ENCODE measurements around the gene HDAC4. TPM values are rescaled to one million over a fixed set of nuclear protein-coding genes. Genes with fewer than 3 reads are reported as not detected.

HDAC4 gene
- total RNA-seq, 2 experiments from 2014 or later: 64.8 to 67.4 TPM

DNA sequence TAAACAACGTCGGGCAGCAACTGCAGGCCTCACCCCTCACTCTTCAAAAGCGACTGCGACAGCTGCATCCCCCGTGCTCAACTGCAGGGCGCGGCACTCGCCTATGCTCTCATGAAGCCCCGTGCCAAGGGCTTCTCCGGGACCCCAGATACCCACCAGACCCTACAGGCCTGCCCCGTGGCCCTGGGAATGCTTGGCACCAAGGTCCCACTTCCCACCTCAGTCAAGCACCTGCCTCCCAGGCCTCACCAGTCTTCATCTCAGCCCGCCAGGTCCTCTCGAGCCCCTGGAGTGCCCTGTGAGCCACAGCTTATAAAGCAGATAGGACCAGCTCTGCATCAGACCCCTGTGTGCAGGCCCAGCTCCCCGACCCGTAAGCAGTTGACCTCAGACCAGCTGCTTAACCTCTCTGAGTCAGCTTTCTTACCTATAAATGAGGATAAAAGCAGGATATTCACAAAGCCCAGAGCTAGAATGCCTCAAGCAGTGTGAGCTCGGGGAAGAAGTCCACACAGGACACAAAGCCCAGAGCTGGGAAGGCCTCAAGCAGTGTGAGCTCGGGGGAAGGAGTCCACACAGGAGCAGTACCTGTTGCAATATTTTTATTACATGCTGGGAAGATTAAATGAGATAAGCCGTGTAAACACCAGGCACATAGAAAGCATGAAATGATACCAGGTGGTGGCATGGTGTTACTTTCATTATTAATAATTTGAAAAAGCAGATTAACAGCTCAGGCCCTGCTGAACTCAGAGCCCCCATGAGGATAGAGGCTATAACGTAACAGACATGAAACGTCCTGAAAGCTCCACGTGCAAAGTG lies 96.9 kb downstream of the HDAC4 start:
- Mint-ChIP-seq H3K4me1 (peaks cover 43% of the 10 kb centered on the region), H3K4me3 (no peak overlapping the region), H3K36me3 (ENCODE audit: low read depth) (peaks cover 8% of the 10 kb centered on the region), H3K9me3 (no peaks in the 10 kb centered on the region), H3K27me3 (peaks cover 4% of the 10 kb centered on the region), H3K27ac (no peak overlapping the region)
- POLR2A ChIA-PET: interaction anchor here (0.7 to 2.1 kb wide), 13 partner anchors 10 to 65 kb away, joined by 3 to 22 read pairs (median 4); no protein-coding TSS in a partner anchor
- DNase-seq: no peak
- CTCF ChIA-PET: interaction anchor here (0.9 to 2.3 kb wide), 8 partner anchors 15 to 87 kb away, joined by 3 to 9 read pairs (median 4); no protein-coding TSS in a partner anchor

DNA sequence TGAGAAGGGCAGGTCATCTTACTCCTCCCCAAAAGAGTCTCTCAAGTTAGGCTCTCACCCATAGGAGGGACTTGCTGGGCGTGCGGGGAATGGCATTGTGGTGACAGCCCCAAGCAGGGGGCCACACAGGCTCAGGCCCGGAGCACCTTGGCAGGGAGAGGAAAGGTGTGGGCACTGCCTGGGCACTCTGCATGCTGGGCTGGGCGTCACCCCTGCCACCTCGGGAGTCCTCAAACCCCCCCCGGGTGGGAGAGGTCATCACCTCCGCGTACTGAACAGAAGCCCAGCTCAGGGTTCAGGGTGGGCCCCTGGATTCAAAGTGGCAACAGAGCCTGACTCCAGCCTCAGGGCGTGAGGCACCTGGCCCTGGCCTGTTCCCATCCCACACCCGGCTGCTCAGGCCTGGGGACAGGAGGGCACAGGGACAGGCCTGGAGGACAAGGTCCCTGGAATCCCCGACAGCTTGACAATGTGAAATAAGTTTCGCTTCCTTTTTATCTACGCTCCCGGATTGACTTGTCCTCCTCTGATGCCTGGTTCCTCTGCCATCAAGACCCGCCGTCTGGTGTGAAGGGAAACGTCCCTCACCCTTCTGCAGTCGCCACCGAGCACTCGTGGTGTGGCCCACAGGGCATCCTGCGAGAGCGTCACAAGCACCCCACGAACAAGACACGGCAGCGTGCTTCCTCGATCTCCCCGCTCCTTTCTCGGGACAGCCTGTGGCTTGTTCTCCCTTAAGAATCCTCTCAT lies 97.8 kb downstream of the HDAC4 start:
- H3K36me3 Mint-ChIP-seq (ENCODE audit: low read depth): peaks cover 8% of the 10 kb centered on the region
- peaks cover 50% of the 10 kb centered on the region for H3K4me1 Mint-ChIP-seq
- H3K9me3 Mint-ChIP-seq: no peaks in the 10 kb centered on the region
- ChIA-PET POLR2A (interaction anchor here (1.1 to 2.1 kb wide), 6 partner anchors 10 to 66 kb away, joined by 3 to 22 read pairs (median 3); no protein-coding TSS in a partner anchor), CTCF (interaction anchor here (0.9 to 2.3 kb wide), 5 partner anchors 15 to 86 kb away, joined by 3 to 9 read pairs (median 4); no protein-coding TSS in a partner anchor)
- peaks cover 4% of the 10 kb centered on the region for H3K27me3 Mint-ChIP-seq
- no peak overlapping the region for H3K4me3 Mint-ChIP-seq
- no peak for DNase-seq
- H3K27ac Mint-ChIP-seq: no peak overlapping the region

DNA sequence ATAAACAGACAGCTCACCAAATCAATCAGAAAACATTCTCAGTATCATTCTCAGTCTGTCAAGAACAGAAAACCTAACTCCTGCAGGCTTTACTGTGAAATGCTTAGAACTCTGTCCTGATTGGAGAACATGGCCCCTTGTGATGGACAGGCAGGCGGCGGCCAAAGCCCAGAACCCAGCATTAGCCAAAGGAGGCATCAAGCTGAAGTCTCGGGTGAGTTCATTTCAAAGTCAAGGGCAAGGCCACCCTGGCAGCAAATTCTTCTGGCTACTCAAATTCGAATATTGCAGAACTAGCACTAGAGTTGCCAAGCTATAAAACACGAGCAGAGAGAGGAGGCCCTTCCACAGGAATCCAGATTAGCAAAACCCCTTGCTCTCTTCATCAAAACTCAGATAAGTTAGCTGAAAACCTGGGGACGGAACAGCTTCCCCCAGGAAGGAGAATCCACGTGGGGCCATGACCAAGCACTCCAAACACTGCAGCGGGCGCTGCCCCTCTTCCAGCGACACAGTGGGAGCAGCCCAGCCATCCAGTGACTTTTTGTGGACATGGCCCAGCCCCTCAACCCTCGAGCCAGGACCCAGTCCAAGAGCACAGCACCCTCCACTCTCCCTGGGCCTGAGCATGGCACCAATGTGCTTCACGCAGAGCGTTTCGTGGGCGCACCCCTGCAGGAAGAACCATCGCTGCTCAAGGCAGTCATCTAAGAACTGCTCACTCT lies 98.6 kb downstream of the HDAC4 start:
- DNase-seq: no peak
- Mint-ChIP-seq H3K4me1 (peaks cover 57% of the 10 kb centered on the region), H3K36me3 (ENCODE audit: low read depth) (peaks cover 4% of the 10 kb centered on the region), H3K4me3 (no peak overlapping the region), H3K27me3 (peaks cover 4% of the 10 kb centered on the region), H3K27ac (no peak overlapping the region), H3K9me3 (no peaks in the 10 kb centered on the region)
- ChIA-PET CTCF (interaction anchor here (1.7 to 2.3 kb wide), 2 partner anchors 35 kb away, joined by 5 to 9 read pairs; no protein-coding TSS in a partner anchor), POLR2A (interaction anchor here (2.5 kb wide), 1 partner anchor 19 kb away, joined by 7 read pairs; no protein-coding TSS in a partner anchor)

DNA sequence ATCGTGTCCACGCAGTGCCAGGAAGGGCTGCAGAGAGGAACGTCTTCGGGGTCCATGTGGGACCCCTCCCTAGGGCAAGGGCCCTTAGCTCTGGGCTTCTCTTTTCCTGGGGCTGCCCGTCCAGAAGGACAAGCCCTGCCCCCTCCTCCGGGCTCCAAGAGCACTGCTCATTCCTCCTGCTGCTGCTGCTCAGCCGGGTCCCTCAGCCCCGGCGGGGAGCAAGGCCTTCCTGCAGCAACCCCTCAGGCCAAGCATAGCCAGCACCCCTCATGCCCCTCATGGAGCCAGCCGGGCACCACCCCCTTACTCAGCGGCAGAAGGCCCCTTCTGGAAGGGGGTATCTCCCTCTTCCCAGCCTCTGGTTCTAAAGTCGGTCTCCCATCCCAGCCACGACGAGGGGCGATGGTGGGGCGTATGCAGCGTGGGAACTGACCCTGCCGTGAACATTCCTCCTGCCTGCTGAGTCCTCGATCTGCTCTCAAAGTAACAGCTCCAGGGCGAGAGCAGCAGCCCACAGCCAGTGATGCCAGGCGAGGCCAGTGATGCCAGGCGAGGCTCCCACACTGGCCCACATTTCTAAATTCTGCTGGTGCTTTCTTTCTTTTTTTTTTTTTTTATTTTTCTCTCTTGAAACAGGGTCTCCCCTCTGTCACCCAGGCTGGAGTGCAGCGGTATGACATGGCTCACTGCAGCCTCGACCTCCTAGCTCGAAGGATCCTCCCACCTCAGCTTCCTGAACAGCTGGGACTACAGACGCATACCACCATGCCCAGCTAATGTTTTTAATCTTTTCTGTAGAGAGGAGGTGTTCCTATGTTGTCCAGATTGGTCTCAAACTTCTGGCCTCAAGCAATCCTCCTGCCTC lies 99.7 kb downstream of the HDAC4 start:
- CTCF ChIA-PET: interaction anchor here (1.7 kb wide), 1 partner anchor 34 kb away, joined by 5 read pairs; no protein-coding TSS in a partner anchor
- Mint-ChIP-seq H3K36me3 (ENCODE audit: low read depth) (peaks cover 4% of the 10 kb centered on the region), H3K27ac (no peak overlapping the region), H3K4me3 (no peak overlapping the region), H3K27me3 (peaks cover 4% of the 10 kb centered on the region), H3K4me1 (peaks cover 67% of the 10 kb centered on the region), H3K9me3 (no peaks in the 10 kb centered on the region)
- POLR2A ChIA-PET: interaction anchor here (1.1 to 2.5 kb wide), 2 partner anchors 20 to 100 kb away, joined by 3 to 7 read pairs; partner anchors contain the start of gene HDAC4
- DNase-seq: no peak

DNA sequence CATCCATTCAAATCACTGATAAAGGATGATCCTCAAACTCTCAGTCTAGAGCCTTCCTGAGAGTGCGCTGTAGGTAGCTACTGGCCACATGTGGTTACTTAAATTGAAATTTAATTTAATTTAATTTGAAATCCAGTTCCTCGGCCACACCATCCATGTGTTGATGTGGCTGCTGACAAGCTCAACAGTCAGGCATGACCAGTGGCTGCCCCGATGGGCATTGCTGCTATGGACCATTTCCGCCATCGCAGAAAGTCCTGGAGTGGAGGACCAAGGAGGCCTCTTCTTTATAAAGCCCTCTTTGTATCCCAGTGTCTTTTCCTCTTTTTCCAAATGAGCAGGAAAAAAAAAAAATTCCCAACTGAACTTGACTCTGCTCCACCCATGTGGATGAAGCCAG lies 100.6 kb downstream of the HDAC4 start:
- H3K36me3 Mint-ChIP-seq (ENCODE audit: low read depth): peaks cover 7% of the 10 kb centered on the region
- no peak overlapping the region for H3K4me3 Mint-ChIP-seq
- POLR2A ChIA-PET: interaction anchor here (0.8 to 2.5 kb wide), 3 partner anchors 21 to 101 kb away, joined by 3 to 7 read pairs (median 3); partner anchors contain the start of gene HDAC4
- H3K9me3 Mint-ChIP-seq: no peaks in the 10 kb centered on the region
- peaks cover 71% of the 10 kb centered on the region for H3K4me1 Mint-ChIP-seq
- no peak for DNase-seq
- peaks cover 11% of the 10 kb centered on the region for H3K27me3 Mint-ChIP-seq
- no peak overlapping the region for H3K27ac Mint-ChIP-seq
- CTCF ChIA-PET: interaction anchor here (0.8 to 1.1 kb wide), 2 partner anchors 11 to 33 kb away, joined by 3 read pairs; no protein-coding TSS in a partner anchor

DNA sequence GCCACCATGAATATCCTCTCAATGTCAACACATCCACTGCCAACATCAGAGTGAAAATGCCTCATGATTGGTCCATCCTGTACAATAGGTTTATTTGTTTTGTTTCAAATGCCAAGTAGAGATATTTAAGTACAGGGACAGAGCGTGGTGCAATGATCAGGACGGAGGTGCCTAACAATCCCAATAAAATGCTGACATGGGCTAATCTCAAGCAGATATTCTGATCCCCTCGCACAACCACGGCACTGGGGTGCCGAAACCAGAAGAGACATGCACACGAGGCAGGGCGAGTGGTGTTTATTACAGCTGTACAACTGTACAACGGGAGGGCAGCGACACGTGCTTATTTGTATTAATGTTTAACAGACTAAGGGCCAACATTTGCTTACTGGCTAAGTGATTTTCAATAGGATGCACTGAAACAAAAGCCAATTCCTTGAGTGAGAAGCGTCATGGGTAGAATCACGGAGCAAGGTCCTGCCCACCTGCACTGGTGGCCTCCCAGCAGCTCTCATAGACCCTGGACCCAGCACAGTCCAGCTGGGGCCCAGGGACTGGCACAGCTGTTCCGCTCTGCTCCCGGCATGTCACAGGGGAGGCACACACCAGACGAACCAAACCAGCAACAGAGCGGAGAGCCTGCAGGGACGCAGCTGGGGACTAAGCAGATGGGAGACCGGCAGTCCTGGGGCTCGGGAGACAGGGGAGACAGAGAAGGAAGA lies 101.4 kb downstream of the HDAC4 start:
- Mint-ChIP-seq H3K9me3 (no peaks in the 10 kb centered on the region), H3K27me3 (peaks cover 11% of the 10 kb centered on the region), H3K4me3 (no peak overlapping the region), H3K27ac (peak overlapping the region; percentile 92), H3K4me1 (peaks cover 69% of the 10 kb centered on the region), H3K36me3 (ENCODE audit: low read depth) (peaks cover 11% of the 10 kb centered on the region)
- DNase-seq: no peak
- POLR2A ChIA-PET: interaction anchor here (0.8 to 2.5 kb wide), 5 partner anchors 14 to 92 kb away, joined by 3 to 22 read pairs (median 5); no protein-coding TSS in a partner anchor
- CTCF ChIA-PET: interaction anchor here (0.7 to 1.1 kb wide), 5 partner anchors 10 to 32 kb away, joined by 3 read pairs; no protein-coding TSS in a partner anchor

DNA sequence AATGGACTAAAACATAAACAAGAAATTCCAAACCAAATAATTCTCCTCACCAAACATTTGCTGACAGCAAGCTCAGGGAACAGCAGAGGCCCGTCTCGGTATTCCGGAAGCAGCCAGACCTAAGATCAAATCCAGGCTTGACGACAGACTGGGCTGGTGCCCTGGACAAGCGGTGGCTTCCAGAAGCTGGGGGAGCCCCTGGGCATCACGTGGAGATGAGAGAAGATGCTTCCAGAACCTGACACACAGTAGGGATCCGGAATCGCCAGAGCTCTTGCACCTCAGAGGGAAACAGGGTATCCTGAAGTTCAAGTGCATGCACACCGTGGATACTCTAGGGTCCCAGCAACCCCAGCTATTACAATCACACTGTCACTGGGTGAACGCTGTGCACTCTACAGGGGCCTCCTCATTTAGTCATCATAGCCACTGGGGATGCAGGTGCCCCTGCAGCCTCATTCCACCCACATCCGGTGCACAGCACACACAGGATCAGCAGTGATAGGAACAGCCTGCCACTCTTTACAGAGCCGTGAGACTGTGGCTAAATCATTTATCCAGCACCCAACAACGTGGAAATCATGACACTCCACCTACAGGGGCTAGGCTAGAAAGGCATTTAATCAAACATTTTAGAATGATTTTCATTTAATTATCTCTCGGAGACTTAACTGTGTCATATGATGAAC lies 102.6 kb downstream of the HDAC4 start:
- H3K4me1 Mint-ChIP-seq: peaks cover 69% of the 10 kb centered on the region

DNA sequence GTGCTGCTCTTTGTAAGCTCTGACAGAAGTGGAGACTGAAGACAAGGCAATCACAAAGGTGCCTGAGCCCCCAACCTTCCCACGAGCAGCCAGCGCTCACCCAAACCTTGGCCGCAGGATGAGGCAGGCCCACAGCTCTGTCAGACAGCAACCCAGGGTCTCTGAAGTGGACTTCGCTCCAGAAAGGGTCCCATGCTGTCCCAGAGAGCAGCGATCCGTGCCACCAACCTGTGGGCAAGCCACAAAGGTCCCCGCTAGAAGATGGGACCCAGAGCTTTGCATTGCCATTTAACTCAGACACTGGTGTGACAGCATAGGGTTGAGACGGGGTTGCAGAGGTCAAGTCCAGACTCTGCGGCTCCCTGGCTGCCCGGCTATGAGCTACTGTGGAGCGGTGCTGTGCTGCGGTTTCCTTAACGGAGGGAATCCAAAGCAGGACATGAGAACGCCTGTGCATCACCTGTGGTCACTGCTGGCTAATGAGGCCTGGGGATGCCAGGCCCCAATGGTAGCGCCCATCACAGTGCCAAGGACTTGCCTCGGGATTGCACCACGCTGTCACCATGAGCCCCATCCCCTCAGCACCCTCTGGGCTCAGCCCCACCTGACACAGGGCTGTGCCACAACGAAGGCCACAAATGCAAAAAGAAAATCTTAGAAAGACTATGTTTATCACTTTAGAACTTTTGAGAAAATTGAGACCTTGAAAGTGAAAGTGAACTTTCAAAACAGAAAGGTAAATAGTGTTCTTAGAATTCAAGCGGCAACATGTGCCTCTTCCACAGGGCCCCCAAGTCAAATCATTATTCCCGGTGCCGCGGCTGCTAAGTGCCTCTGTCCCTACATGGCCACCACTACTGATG lies 103.4 kb downstream of the HDAC4 start:
- POLR2A ChIA-PET: interaction anchor here (0.6 to 2.2 kb wide), 13 partner anchors 8 to 104 kb away, joined by 3 to 22 read pairs (median 4); no protein-coding TSS in a partner anchor
- peak overlapping the region; percentile 92 for H3K27ac Mint-ChIP-seq
- H3K9me3 Mint-ChIP-seq: no peaks in the 10 kb centered on the region
- peaks cover 11% of the 10 kb centered on the region for H3K36me3 Mint-ChIP-seq (ENCODE audit: low read depth)
- CTCF ChIA-PET: interaction anchor here (0.6 to 1.3 kb wide), 4 partner anchors 9 to 1347 kb away, joined by 3 to 5 read pairs (median 4); no protein-coding TSS in a partner anchor
- peak overlapping the region; percentile 76 for H3K4me3 Mint-ChIP-seq
- DNase-seq: no peak
- H3K4me1 Mint-ChIP-seq: peaks cover 69% of the 10 kb centered on the region
- H3K27me3 Mint-ChIP-seq: peaks cover 12% of the 10 kb centered on the region

More for the DNA sequence above, 102.6 kb downstream of the HDAC4 start:
- POLR2A ChIA-PET: interaction anchor here (0.6 to 2.2 kb wide), 12 partner anchors 9 to 103 kb away, joined by 3 to 22 read pairs (median 4); no protein-coding TSS in a partner anchor
- DNase-seq: peak; percentile 87
- Mint-ChIP-seq H3K4me3 (peak overlapping the region; percentile 76), H3K27ac (peak overlapping the region; percentile 92), H3K27me3 (peaks cover 13% of the 10 kb centered on the region), H3K36me3 (ENCODE audit: low read depth) (peaks cover 12% of the 10 kb centered on the region), H3K9me3 (no peaks in the 10 kb centered on the region)
- CTCF ChIA-PET: interaction anchor here (0.6 to 1.3 kb wide), 6 partner anchors 10 to 31 kb away, joined by 3 to 6 read pairs (median 4); no protein-coding TSS in a partner anchor

DNA sequence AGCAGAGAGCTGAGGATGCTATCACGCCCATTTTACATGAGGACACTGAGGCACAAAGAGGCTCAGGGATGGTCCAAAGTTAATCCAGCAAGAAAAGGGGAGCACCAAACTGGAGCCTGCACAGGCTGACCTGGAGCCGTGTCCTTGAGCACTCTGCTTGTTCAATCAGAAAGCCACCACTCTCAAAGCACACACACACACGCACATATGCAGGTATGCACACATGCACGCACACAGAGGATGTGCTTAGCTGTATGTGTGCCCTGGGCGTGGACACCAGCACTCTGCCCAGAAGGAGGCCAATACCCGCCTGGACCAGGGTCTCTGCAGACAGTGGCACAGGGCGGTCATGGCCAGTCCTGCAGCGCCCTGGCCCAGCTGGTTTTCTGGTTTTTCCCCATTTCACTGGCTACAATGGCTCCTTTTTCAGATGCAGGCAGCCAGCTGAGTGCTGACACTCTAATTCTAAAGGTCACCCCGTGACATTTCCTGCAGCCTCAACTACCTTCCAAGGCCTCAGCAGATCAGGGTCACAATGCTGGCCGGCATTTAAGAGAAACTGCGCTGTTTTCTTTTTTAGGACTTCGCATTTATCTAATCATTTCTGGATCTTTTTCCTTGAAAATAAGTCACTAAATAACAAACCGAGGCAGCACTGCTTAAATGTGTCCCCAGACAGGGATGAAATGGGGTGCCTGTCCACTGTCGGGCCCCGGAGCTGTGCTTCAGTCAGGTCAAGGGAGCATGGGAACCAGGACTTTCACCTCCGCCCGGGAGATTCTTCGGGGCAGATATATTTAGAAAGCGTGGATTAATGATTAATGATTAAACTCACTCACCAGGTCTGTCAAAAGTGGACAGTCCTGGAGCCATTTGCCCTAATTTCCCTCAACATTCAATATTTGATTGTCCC lies 104.5 kb downstream of the HDAC4 start:
- H3K4me1 Mint-ChIP-seq: peaks cover 63% of the 10 kb centered on the region
- POLR2A ChIA-PET: interaction anchor here (0.6 to 3.7 kb wide), 15 partner anchors 8 to 196 kb away, joined by 3 to 19 read pairs (median 5); partner anchors contain the start of gene HDAC4

More for the DNA sequence above, 104.5 kb downstream of the HDAC4 start:
- Mint-ChIP-seq H3K36me3 (ENCODE audit: low read depth) (peaks cover 11% of the 10 kb centered on the region), H3K4me3 (peak overlapping the region; percentile 33), H3K9me3 (no peaks in the 10 kb centered on the region), H3K27ac (peak overlapping the region; percentile 70), H3K27me3 (peaks cover 12% of the 10 kb centered on the region)
- DNase-seq: no peak
- CTCF ChIA-PET: interaction anchor here (0.7 to 2.1 kb wide), 2 partner anchors 29 to 152 kb away, joined by 3 to 10 read pairs; no protein-coding TSS in a partner anchor
